Measurements from ENCODE around the gene DOCK9. TPM values are rescaled to one million over a fixed set of nuclear protein-coding genes. Genes with fewer than 3 reads are reported as not detected.

The DOCK9 gene
- total and polyA plus RNA-seq, 2 experiments from 2014 or later, result 16.4 to 38.9 TPM

DNA sequence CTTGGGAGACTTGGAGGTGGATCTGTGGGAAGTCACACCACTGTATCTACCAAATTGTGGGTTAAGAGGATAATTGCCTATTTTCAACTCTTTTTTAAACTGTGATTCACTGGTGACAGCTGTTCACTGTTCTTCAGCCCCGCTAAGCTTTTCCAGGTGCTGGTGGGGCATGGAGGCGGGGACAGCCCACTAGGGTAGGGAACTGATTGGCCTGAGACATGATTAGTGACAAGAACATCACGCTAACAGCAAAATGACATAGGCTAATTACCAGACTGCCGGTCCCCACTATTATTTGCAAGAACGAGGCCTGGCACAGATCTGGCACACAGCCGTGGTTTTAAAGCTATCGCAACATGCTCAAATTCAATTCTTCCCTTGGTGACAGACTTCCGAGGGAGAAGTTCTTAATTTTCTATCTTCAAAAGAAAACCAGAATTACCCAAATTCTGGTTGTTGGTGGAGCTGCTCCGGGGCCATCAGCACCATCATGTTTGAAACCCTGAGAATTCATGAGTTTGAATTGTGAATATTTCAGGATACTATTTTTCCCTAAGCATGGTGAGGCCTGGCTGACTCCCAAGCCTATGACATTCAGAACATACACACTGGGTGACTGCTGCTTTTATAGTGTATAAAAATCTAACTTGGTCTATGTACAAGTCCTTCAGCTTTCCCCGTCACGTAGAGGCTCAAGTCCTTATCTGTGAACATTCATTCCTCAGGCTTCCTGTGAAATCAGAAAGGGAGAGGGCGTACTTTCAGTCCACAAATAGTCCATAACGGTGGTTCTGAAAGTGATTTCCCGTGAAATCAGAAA, 17.9 kb downstream of the DOCK9 start:
- Histone ChIP-seq H3K27ac (peak overlapping the region; percentile 23), H3K4me2 (peak overlapping the region; percentile 5), H3K4me1 (ENCODE audit: insufficient read depth) (peaks cover 3% of the 10 kb centered on the region), H3K4me3 (no peak overlapping the region), H3K79me2 (peaks cover 2% of the 10 kb centered on the region), H2AFZ (no peak overlapping the region), H3K9me3 (ENCODE audit: low read depth) (no peaks in the 10 kb centered on the region), H3K27me3 (no peaks in the 10 kb centered on the region), H3K36me3 (replicated peaks; ENCODE audit: insufficient read depth, low read depth) (no peaks in the 10 kb centered on the region), H3K9me2 (replicated peaks; ENCODE audit: insufficient read depth) (no peaks in the 10 kb centered on the region), H4K20me1 (ENCODE audit: insufficient read depth, poor library complexity, severe bottlenecking) (no peaks in the 10 kb centered on the region)
- TF ChIP-seq EZH2 (IDR thresholded peaks at IDR 0.05; ENCODE audit: borderline replicate concordance) (no peak), EZH2phosphoT487 (IDR thresholded peaks at IDR 0.05; ENCODE audit: low read depth, severe bottlenecking, unreplicated experiment) (no peak)
- TF ChIP-seq, protein P1, sequence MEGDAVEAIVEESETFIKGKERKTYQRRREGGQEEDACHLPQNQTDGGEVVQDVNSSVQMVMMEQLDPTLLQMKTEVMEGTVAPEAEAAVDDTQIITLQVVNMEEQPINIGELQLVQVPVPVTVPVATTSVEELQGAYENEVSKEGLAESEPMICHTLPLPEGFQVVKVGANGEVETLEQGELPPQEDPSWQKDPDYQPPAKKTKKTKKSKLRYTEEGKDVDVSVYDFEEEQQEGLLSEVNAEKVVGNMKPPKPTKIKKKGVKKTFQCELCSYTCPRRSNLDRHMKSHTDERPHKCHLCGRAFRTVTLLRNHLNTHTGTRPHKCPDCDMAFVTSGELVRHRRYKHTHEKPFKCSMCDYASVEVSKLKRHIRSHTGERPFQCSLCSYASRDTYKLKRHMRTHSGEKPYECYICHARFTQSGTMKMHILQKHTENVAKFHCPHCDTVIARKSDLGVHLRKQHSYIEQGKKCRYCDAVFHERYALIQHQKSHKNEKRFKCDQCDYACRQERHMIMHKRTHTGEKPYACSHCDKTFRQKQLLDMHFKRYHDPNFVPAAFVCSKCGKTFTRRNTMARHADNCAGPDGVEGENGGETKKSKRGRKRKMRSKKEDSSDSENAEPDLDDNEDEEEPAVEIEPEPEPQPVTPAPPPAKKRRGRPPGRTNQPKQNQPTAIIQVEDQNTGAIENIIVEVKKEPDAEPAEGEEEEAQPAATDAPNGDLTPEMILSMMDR (IDR thresholded peaks at IDR 0.05; ENCODE audit: poor library complexity), result no peak
- DNase-seq (ENCODE audit: low spot score), result no peak
- 81% methylated on average over 14 of the region's 14 CpGs for WGBS (ENCODE audit: low lambda C conversion rate, missing lambda C conversion rate)

DNA sequence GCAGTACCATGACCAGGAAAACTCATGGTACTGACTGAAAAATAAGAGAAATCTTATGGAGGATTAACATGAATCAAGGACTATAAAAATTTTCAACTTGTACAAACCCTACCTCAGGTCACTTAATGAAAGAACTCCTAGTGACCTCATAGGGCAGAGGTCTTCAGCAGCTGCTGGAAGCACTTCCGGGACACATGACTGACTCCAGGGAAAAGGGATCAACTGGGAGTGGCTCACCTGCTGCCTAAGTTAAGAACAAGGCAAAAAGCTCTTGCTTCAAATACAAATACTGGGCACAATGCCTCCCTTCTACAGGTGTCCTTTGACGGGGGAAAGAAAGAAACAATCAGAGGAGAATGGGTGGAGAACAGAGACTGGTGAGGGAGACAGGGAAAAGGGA, 18.6 kb downstream of the DOCK9 start:
- Histone ChIP-seq H2AFZ (no peak overlapping the region), H3K4me3 (no peak overlapping the region), H3K9me3 (ENCODE audit: low read depth) (no peaks in the 10 kb centered on the region), H3K4me2 (no peak overlapping the region), H3K27ac (peak overlapping the region; percentile 23), H3K79me2 (peaks cover 2% of the 10 kb centered on the region), H3K27me3 (no peaks in the 10 kb centered on the region), H4K20me1 (ENCODE audit: insufficient read depth, poor library complexity, severe bottlenecking) (no peaks in the 10 kb centered on the region), H3K4me1 (ENCODE audit: insufficient read depth) (peaks cover 3% of the 10 kb centered on the region), H3K9me2 (replicated peaks; ENCODE audit: insufficient read depth) (no peaks in the 10 kb centered on the region), H3K36me3 (replicated peaks; ENCODE audit: insufficient read depth, low read depth) (no peaks in the 10 kb centered on the region)
- 68% methylated on average over 2 of the region's 2 CpGs for WGBS (ENCODE audit: low lambda C conversion rate, missing lambda C conversion rate)
- TF ChIP-seq EZH2 (IDR thresholded peaks at IDR 0.05; ENCODE audit: borderline replicate concordance) (no peak), EZH2phosphoT487 (IDR thresholded peaks at IDR 0.05; ENCODE audit: low read depth, severe bottlenecking, unreplicated experiment) (no peak)
- TF ChIP-seq, protein P1 (IDR thresholded peaks at IDR 0.05; ENCODE audit: poor library complexity), result no peak
- DNase-seq (ENCODE audit: low spot score), result no peak

GRCh38 chr13:98958443-98958794, 19.4 kb downstream of the DOCK9 start:
- no peaks in the 10 kb centered on the region for H4K20me1 ChIP-seq (ENCODE audit: insufficient read depth, poor library complexity, severe bottlenecking)
- H2AFZ ChIP-seq, result no peak overlapping the region
- H3K9me3 ChIP-seq (ENCODE audit: low read depth), result no peaks in the 10 kb centered on the region
- peaks cover 3% of the 10 kb centered on the region for H3K4me1 ChIP-seq (ENCODE audit: insufficient read depth)
- H3K9me2 ChIP-seq (replicated peaks; ENCODE audit: insufficient read depth), result no peaks in the 10 kb centered on the region
- 92% methylated on average over 3 of the region's 3 CpGs for WGBS (ENCODE audit: low lambda C conversion rate, missing lambda C conversion rate)
- no peak for TF ChIP-seq EZH2 (IDR thresholded peaks at IDR 0.05; ENCODE audit: borderline replicate concordance)
- TF ChIP-seq, protein P1 (IDR thresholded peaks at IDR 0.05; ENCODE audit: poor library complexity), result no peak
- no peak for TF ChIP-seq EZH2phosphoT487 (IDR thresholded peaks at IDR 0.05; ENCODE audit: low read depth, severe bottlenecking, unreplicated experiment)
- no peak overlapping the region for H3K4me3 ChIP-seq
- no peak overlapping the region for H3K27ac ChIP-seq
- H3K36me3 ChIP-seq (replicated peaks; ENCODE audit: insufficient read depth, low read depth), result no peaks in the 10 kb centered on the region
- H3K4me2 ChIP-seq, result no peak overlapping the region
- peaks cover 2% of the 10 kb centered on the region for H3K79me2 ChIP-seq
- no peak for DNase-seq (ENCODE audit: low spot score)
- H3K27me3 ChIP-seq, result no peaks in the 10 kb centered on the region

All from hepatocyte (in vitro differentiated cells).